HG03571 (cell line): Measurements from ENCODE around the gene CCDC93.

Experiments
- ATAC-seq: cut with Tn5 transposase; IDR thresholded peaks from one replicate; pipeline ENCODE4 v1.9.1; 2021; ENCODE audit not compliant: unreplicated experiment

Gene CCDC93

GRCh38 chr2:117994729-117995128 lies 19.1 kb downstream of the CCDC93 start:
- no peak for ATAC-seq

- ATAC-seq: no peak
These were observed 23.9 kb downstream of the CCDC93 start for GRCh38 chr2:117989854-117990438.

GRCh38 chr2:117987121-117987520 lies 26.7 kb downstream of the CCDC93 start:
- ATAC-seq: no peak

GRCh38 chr2:117985092-117985491 lies 28.8 kb downstream of the CCDC93 start:
- no peak for ATAC-seq

GRCh38 chr2:117984208-117984607 lies 29.7 kb downstream of the CCDC93 start:
- no peak for ATAC-seq

GRCh38 chr2:117983040-117983439 lies 30.8 kb downstream of the CCDC93 start:
- no peak for ATAC-seq

- ATAC-seq: no peak
These were observed 31.4 kb downstream of the CCDC93 start for GRCh38 chr2:117982376-117983033.

- no peak for ATAC-seq
These were observed 32.1 kb downstream of the CCDC93 start for GRCh38 chr2:117981810-117982209.

GRCh38 chr2:117980783-117981676 lies 32.8 kb downstream of the CCDC93 start:
- no peak for ATAC-seq

- ATAC-seq: no peak
These were observed 33.8 kb downstream of the CCDC93 start for GRCh38 chr2:117979911-117980701.

GRCh38 chr2:117977696-117978095 lies 36.2 kb downstream of the CCDC93 start:
- ATAC-seq: no peak

- no peak for ATAC-seq
These were observed 37.3 kb downstream of the CCDC93 start for GRCh38 chr2:117976581-117976980.

- ATAC-seq: no peak
These were observed 40.3 kb downstream of the CCDC93 start for GRCh38 chr2:117973498-117974082.

GRCh38 chr2:117972476-117973123 lies 41.3 kb downstream of the CCDC93 start:
- no peak for ATAC-seq

- ATAC-seq: no peak
These were observed 45.1 kb downstream of the CCDC93 start for GRCh38 chr2:117968722-117969121.

GRCh38 chr2:117967977-117968718 lies 45.7 kb downstream of the CCDC93 start:
- no peak for ATAC-seq

GRCh38 chr2:117963446-117963845 lies 50.4 kb downstream of the CCDC93 start:
- ATAC-seq: no peak

GRCh38 chr2:117961201-117961600 lies 52.7 kb downstream of the CCDC93 start:
- no peak for ATAC-seq

- no peak for ATAC-seq
These were observed 53.6 kb downstream of the CCDC93 start for GRCh38 chr2:117960231-117960630.

GRCh38 chr2:117958186-117958585 lies 55.7 kb downstream of the CCDC93 start:
- ATAC-seq: no peak
